ENCODE data around the gene FAF1.

The FAF1 gene

GRCh38 chr1:50473513-50473912, 486.6 kb downstream of the FAF1 start:
- no peak for DNase-seq

- DNase-seq: no peak
Measured at GRCh38 chr1:50471967-50472366, 488.1 kb downstream of the FAF1 start.

DNA sequence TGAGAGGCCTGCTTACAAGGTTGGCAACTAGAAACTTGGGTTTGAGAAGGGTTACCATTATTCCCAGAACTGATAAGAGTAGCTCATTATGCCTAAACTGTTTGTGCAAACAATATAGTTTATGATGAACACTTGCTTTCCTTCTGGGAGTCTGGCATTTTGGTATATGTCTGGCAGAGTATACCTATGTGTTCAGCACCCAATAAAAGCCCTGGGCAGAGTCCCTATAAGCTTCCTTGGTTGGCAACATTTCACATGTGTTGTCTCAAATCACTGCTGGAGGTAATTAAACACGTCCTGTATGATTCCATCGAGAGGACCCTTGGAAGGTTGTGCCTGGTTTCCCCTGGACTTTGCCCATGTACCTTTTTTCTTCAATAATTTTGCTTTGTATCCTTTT, 497.1 kb downstream of the FAF1 start:
- no peak for DNase-seq

DNA sequence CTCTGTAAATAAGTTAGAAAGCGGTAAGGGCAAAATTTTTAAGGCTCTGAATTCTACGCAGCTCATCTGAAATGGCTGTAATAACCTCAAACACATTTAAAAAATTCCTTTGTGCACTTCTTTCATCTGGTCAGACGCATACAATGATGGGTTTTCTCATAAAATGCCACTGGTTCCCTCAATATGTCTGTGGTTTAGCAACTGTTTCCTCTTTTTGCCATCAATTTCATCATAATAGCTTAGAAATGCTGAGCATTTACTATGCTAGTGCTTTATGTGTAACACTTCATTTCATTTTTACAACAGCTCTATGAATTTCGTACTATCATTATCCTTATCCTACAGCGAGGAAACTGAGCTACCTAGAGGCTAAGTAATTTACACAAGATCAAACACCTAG, 501.6 kb downstream of the FAF1 start:
- DNase-seq: no peak

DNA sequence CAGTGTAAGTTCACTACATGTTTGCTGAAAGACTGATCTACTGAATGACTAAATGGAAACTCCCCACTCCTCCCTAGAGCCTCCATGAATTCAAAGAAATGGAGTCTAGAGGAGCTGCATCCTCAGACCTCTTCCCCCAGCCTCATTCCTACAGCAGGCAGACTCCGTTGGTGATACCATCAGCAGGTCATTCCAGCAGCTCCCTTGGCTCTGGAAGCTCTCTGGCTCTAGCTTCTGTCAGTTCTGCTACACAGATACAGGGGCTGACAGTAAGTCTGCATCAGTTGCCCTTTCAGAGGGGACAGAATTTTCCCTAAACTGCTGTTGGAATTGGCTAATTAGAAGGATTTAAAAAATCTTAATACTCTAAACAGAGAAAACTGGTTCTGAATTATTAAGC, 505.2 kb downstream of the FAF1 start:
- DNase-seq: no peak

DNA sequence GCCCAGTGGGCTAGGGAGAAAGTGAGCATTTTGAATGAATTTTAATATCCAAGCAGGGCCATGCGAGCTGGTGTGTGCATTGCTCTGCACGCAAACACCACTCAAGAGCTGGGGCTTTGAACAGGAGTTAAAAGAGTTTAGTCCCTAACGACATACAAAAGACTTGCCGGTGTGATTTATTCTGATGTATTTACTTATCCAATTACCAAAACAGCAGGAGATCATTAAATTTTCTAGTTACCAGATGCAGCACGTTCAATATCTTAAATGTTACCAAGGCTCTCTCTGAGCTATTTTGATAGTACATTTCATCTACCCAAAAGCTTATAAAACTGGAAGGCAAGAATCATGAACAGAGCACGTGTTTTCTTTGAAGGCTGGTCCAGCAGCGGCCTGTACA, 506.8 kb downstream of the FAF1 start:
- no peak for DNase-seq

DNA sequence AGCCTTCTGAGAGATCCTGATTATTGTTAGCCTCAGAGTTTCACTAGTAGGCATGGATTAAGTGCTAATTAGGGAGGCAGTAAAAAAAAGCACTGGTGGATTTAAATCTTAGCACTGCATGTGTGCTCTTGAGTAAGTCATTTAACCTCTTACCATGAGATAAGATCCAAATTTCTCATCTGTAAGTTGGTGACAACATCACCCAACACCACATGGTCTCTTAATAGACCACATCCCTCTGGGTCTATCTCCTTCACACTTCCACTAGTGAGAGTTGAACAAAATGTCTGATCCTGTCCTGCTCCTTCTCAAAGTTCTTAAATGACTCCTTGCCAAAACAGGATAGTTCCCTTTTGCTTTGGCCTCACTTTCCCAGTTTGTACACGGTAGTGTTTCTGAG, 507.4 kb downstream of the FAF1 start:
- DNase-seq: no peak

DNA sequence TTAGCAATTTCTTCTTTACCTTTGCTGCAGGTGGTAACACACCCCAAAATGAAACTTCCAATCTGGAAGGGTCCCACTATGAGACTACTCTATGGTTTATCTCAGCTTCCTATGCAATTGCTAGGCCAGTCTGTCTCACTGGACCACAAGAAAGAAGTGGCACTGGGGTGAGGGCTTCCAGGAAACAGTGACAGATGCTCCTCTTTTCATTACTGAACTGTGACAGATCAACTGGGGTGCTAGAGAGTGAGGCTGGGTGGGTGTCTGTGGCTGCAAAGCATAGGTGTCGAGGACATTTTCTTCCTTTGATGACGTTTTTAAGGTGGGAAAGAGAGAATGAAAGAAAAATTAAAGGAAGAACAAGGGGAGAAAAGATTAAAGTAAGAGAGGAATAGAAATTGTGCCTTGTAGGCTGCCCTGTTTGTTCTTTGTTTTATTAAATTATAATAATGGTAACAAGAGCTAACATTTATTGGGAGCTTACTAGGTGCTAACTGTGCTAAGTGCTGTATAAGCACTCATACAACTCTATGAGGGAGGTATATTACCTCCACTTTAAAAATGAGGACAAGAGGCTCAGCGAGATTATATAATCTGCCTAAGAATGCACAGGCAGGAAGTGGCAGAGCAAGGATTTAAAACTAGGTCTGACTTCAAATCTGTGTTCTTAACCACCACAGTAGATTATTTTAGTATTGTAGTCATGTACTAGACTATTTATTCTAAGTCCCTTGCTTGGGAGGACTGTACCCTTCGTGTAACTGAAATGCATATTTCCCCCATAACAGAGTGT, 509.0 kb downstream of the FAF1 start:
- no peak for DNase-seq

DNA sequence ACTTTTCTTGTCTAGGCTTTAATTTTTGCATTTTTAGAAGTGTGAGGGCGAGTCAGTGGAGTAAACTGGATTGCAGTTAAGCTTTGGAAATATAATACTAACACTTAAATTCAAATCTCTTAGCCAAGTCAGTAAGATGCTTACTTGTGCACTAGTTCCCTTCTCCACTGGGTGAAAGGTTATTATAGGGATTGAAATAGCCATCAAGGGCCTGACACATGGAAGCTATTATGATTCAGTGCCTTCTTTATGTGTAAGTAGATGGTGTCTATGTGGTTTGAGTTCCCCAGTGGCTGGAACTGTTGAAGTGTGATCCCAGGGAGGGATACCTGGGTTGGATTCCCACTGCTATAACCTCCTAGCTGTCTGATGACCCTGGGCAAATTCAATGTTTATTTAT, 512.1 kb downstream of the FAF1 start:
- DNase-seq: no peak

DNA sequence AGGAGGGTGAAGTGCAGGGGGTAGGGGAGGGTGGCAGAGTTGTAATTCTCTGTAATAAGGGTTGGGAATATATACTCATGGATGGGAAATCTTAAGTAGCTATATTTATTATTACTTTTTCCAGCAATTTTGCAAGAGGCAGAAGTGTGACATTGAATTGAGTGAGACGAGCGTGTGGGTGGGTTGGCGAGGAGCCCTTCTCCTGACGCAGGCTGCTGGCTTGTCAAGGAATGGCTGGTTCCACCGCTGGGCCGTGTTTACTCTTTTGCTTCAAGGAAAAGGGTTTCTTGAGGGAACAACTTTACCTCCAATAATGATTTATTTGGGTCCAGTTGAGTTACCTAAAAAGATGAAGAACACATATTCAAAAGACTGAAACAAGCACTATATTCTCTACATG, 518.9 kb downstream of the FAF1 start:
- DNase-seq: no peak

DNA sequence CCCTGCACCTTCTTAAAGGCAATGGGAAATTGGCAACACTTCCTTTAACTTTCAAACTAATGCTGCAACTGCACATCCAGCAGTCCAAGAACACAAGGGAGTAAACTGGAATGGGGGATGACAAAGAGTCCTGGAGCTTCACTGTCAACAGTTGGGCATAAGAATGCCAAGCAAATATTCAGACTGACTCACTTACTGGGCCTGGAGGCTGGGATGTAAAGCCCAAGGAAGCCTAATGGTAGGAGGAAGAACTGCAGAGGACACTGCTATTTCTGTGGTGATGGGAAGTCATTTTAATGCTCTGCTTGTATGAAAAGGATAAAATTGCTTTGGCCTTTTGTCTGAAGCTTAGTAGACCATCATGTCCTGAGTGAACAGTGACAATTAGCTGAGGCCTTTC, 521.1 kb downstream of the FAF1 start:
- DNase-seq: no peak

DNA sequence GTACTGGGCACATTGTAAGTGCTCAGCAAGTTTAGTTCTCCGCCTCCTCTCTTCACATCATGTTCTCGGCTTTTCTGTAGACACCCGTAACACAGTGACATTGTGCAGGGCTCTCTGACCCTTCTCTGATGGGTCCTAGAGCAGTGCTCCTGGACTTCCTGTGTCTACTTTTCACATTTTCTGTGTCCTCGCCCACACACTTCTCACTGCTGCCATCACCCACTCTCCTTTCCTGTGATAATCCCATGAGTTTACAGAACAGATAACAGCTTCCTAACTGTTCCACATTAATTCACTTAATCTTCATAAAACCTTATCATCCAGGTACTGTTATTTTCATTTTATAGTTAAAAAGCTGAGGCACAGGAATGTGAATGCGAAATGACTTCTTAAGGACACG, 523.6 kb downstream of the FAF1 start:
- DNase-seq: no peak

GRCh38 chr1:50430010-50430405, 530.1 kb downstream of the FAF1 start:
- no peak for DNase-seq

GRCh38 chr1:50427818-50428779, 532.0 kb downstream of the FAF1 start:
- DNase-seq: peak; percentile 53

- peak; percentile 55 for DNase-seq
Measured at GRCh38 chr1:50427086-50427817, 532.8 kb downstream of the FAF1 start.

DNA sequence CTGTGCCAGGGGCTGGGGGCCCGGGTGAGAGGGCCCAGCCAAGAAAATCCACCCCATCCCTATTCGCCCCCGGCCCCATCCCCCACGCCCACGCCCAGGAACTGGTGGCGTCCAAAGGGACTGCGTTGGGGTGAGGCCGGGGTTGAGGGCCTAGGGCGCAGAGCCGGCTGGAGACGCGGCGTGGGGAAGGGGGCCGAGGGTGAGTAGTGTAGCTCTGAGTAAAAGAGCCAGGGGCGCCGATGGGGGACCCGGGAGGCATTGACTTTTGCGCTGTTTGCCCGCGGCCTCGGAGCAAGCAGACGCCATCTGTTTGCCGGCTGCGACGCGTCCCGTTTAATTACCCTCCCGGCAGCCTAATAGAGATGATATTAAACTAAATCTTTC, 533.4 kb downstream of the FAF1 start:
- DNase-seq: no peak

DNA sequence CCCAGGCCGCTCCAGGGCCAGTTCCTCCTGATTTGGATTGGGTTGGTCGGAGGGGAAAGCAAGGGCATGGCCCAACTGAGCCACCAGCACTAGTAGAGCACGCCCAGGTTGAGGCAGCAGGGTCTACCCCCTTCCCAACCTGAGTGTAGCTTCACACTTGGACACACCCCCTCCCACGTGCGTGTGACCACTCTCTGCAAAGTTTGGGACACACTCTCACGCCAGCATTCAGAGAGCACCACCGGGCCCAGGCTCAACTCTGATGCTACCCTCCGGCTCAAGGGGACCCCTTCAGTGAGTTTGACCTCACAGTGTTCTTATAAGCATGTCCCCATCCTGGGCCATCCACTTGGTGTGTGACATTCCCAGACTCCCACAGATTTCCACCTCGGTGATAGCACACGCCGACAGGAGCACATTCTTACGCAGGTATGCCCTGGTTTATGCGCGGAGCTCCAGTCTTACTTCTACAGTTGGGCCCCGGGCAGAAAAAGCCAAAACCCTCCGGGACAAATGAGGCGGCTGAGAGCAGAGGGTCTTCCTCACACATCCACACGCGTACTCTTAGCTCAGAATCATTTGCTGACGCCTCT, 533.9 kb downstream of the FAF1 start:
- DNase-seq: peak; percentile 48

- DNase-seq: peak; percentile 54
Measured at GRCh38 chr1:50425376-50426107, 534.5 kb downstream of the FAF1 start.

DNA sequence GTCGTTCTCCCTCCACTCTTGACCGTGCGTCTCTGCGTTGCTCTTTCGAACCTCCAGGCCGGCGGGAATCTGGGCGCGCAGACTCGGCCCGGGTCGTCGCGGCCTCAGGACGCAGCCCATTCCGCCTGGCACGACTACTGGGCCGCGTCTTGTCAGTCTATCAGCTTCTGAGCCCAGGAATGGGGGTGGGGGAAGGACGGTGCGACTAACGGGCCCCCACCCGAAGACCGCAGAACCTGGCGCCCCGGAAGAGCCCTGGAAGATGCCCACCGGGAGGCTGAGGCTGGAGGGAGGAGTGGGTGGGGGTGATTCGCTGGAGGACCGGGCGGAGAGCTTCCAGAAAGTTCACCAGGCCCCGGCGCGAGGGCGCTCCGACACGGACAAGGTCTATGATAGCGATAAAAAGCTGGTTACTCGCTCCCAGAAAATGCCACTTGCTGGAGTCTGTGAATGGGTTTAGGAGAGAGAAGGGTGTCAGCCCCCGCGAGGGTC, 535.1 kb downstream of the FAF1 start:
- peak; percentile 45 for DNase-seq

GRCh38 chr1:50424045-50424883, 535.8 kb downstream of the FAF1 start:
- DNase-seq: peak; percentile 63

- peak; percentile 56 for DNase-seq
Measured at GRCh38 chr1:50423670-50424000, 536.4 kb downstream of the FAF1 start.
